Activated T-cell treated with anti-CD3 and anti-CD28 coated beads, Interleukin-2, amount 50 U/mL, for 48 hours (primary cell): ENCODE measurements around the gene CCDC158.
"Not testable (repeated sequence)": the region's sequence is repeated elsewhere in the genome, so short reads cannot be mapped to it uniquely, and the experiment has no call there.

Source experiments
- DNase-seq, 2 experiments: peaks; one replicate each; pipeline ENCODE4 v3.0.0-alpha.2; 2020

The CCDC158 gene

GRCh38 chr4:76426272-76426671 lies 5.3 kb upstream of the CCDC158 start:
- DNase-seq: no peak

- not testable (repeated sequence) for DNase-seq
Measured at GRCh38 chr4:76423159-76423558, 2.2 kb upstream of the CCDC158 start.

GRCh38 chr4:76420188-76420761 lies 666 bp downstream of the CCDC158 start:
- DNase-seq: no peak

- DNase-seq: no peak
Measured at GRCh38 chr4:76410636-76411035, 10.3 kb downstream of the CCDC158 start.

- no peak for DNase-seq
Measured at GRCh38 chr4:76407440-76408119, 13.4 kb downstream of the CCDC158 start.

- no peak for DNase-seq
Measured at GRCh38 chr4:76406081-76406480, 14.9 kb downstream of the CCDC158 start.

- DNase-seq: no peak
Measured at GRCh38 chr4:76401654-76402053, 19.3 kb downstream of the CCDC158 start.

GRCh38 chr4:76388160-76388908 lies 32.6 kb downstream of the CCDC158 start:
- no peak for DNase-seq

GRCh38 chr4:76386566-76387305 lies 34.2 kb downstream of the CCDC158 start:
- no peak for DNase-seq

GRCh38 chr4:76385974-76386373 lies 35.0 kb downstream of the CCDC158 start:
- DNase-seq: no peak

GRCh38 chr4:76384052-76384451 lies 36.9 kb downstream of the CCDC158 start:
- no peak for DNase-seq

GRCh38 chr4:76383001-76383400 lies 37.9 kb downstream of the CCDC158 start:
- no peak for DNase-seq

GRCh38 chr4:76381986-76382385 lies 39.0 kb downstream of the CCDC158 start:
- no peak for DNase-seq

GRCh38 chr4:76380561-76380960 lies 40.4 kb downstream of the CCDC158 start:
- no peak for DNase-seq

- DNase-seq: peak; percentile 43 to 54
Measured at GRCh38 chr4:76377911-76378310, 43.0 kb downstream of the CCDC158 start.

- no peak for DNase-seq
Measured at GRCh38 chr4:76377481-76377901, 43.5 kb downstream of the CCDC158 start.

- no peak for DNase-seq
Measured at GRCh38 chr4:76376534-76376933, 44.4 kb downstream of the CCDC158 start.

GRCh38 chr4:76375703-76376102 lies 45.2 kb downstream of the CCDC158 start:
- DNase-seq: no peak

GRCh38 chr4:76374798-76375197 lies 46.1 kb downstream of the CCDC158 start:
- no peak for DNase-seq

- DNase-seq: no peak
Measured at GRCh38 chr4:76373919-76374552, 46.9 kb downstream of the CCDC158 start.

- no peak for DNase-seq
Measured at GRCh38 chr4:76366737-76367136, 54.2 kb downstream of the CCDC158 start.

GRCh38 chr4:76365636-76366035 lies 55.3 kb downstream of the CCDC158 start:
- no peak for DNase-seq

GRCh38 chr4:76364763-76365162 lies 56.2 kb downstream of the CCDC158 start:
- DNase-seq: no peak
